NB4 (cell line): ENCODE measurements around the gene TNFRSF6B.

ENCODE experiments used
- CTCF ChIP-seq: IDR thresholded peaks from one replicate; pipeline ENCODE4 v1.5.1; 2012; ENCODE audit warnings: low read depth, low read length
- MAX ChIP-seq: IDR thresholded peaks from 2 replicates; pipeline ENCODE4 v1.6.1; 2011; ENCODE audit warnings: low read depth, low read length
- MYC ChIP-seq: IDR thresholded peaks from 2 replicates; pipeline ENCODE4 v1.6.1; 2011; ENCODE audit warnings: low read depth, low read length
- POLR2A ChIP-seq: IDR thresholded peaks from 2 replicates; pipeline ENCODE4 v1.6.1; 2011; ENCODE audit warnings: mild to moderate bottlenecking; ENCODE audit not compliant: insufficient read length; ENCODE audit errors: extremely low read depth

- TF ChIP-seq CTCF (no peak), POLR2A (no peak), MAX (no peak), MYC (no peak)
These were observed 4.5 kb downstream of the TNFRSF6B start for GRCh38 chr20:63701051-63701328.
